Activated T-cell treated with anti-CD3 and anti-CD28 coated beads, Interleukin-2, amount 50 U/mL, for 24 hours (primary cell): Measurements from ENCODE around the gene NLGN4Y.

Experiments used
- DNase-seq: peaks from one replicate; pipeline ENCODE4 v3.0.0-alpha.2; 2020
- H3K27ac Mint-ChIP-seq: 2 replicates; pipeline ENCODE4 v1.8.0; 2020; ENCODE audit warnings: mild to moderate bottlenecking, mixed read lengths
- H3K27me3 Mint-ChIP-seq: 2 replicates; pipeline ENCODE4 v1.8.0; 2020; ENCODE audit warnings: mixed read lengths
- H3K36me3 Mint-ChIP-seq: 2 replicates; pipeline ENCODE4 v1.8.0; 2020; ENCODE audit warnings: low read depth, mixed read lengths
- H3K4me1 Mint-ChIP-seq: 2 replicates; pipeline ENCODE4 v1.8.0; 2020; ENCODE audit warnings: low read depth, mixed read lengths
- H3K4me3 Mint-ChIP-seq: 2 replicates; pipeline ENCODE4 v1.8.0; 2020; ENCODE audit warnings: mild to moderate bottlenecking, moderate library complexity, mixed read lengths
- H3K9me3 Mint-ChIP-seq: 2 replicates; pipeline ENCODE4 v1.8.0; 2020; ENCODE audit warnings: mixed read lengths

The NLGN4Y gene

GRCh38 chrY:14524272-14525231 lies at the start of gene NLGN4Y:
NLGN4Y (plus strand) TSS chrY:14524529; CDS start chrY:14622120, 97,591 bp downstream.
- no peak for DNase-seq
- no peak within 1 kb of the TSS for H3K4me3 Mint-ChIP-seq

GRCh38 chrY:14485935-14486334 lies 38.4 kb upstream of the NLGN4Y start:
- no peak overlapping the region for H3K27ac Mint-ChIP-seq
- H3K36me3 Mint-ChIP-seq: no peaks in the 10 kb centered on the region
- no peaks in the 10 kb centered on the region for H3K27me3 Mint-ChIP-seq
- no peaks in the 10 kb centered on the region for H3K9me3 Mint-ChIP-seq
- no peak for DNase-seq
- no peak overlapping the region for H3K4me3 Mint-ChIP-seq
- H3K4me1 Mint-ChIP-seq: no peaks in the 10 kb centered on the region

More at GRCh38 chrY:14524272-14525231, at the start of gene NLGN4Y:
- H3K36me3 Mint-ChIP-seq: no peaks in the 10 kb centered on the region
- H3K9me3 Mint-ChIP-seq: no peaks in the 10 kb centered on the region
- H3K27ac Mint-ChIP-seq: no peak within 1 kb of the TSS
- no peaks in the 10 kb centered on the region for H3K4me1 Mint-ChIP-seq
- H3K27me3 Mint-ChIP-seq: no peaks in the 10 kb centered on the region

GRCh38 chrY:14490226-14490625 lies 34.1 kb upstream of the NLGN4Y start:
- Mint-ChIP-seq H3K27ac (no peak overlapping the region), H3K4me1 (no peaks in the 10 kb centered on the region), H3K27me3 (no peaks in the 10 kb centered on the region), H3K9me3 (no peaks in the 10 kb centered on the region), H3K4me3 (no peak overlapping the region), H3K36me3 (no peaks in the 10 kb centered on the region)
- DNase-seq: no peak

- Mint-ChIP-seq H3K36me3 (no peaks in the 10 kb centered on the region), H3K4me1 (no peaks in the 10 kb centered on the region), H3K27ac (no peak overlapping the region), H3K27me3 (no peaks in the 10 kb centered on the region), H3K9me3 (no peaks in the 10 kb centered on the region), H3K4me3 (no peak overlapping the region)
- DNase-seq: no peak
Observed at GRCh38 chrY:14498071-14498470, 26.3 kb upstream of the NLGN4Y start.

- Mint-ChIP-seq H3K36me3 (no peaks in the 10 kb centered on the region), H3K27me3 (no peaks in the 10 kb centered on the region), H3K4me1 (no peaks in the 10 kb centered on the region), H3K4me3 (no peak overlapping the region), H3K9me3 (no peaks in the 10 kb centered on the region), H3K27ac (no peak overlapping the region)
- no peak for DNase-seq
Observed at GRCh38 chrY:14504592-14504991, 19.7 kb upstream of the NLGN4Y start.

GRCh38 chrY:14522379-14522950 lies 1.9 kb upstream of the NLGN4Y start:
- no peak overlapping the region for H3K4me3 Mint-ChIP-seq
- no peak overlapping the region for H3K27ac Mint-ChIP-seq
- no peak for DNase-seq
- no peaks in the 10 kb centered on the region for H3K36me3 Mint-ChIP-seq
- no peaks in the 10 kb centered on the region for H3K9me3 Mint-ChIP-seq
- H3K27me3 Mint-ChIP-seq: no peaks in the 10 kb centered on the region
- H3K4me1 Mint-ChIP-seq: no peaks in the 10 kb centered on the region

GRCh38 chrY:14523491-14524271 lies 648 bp upstream of the NLGN4Y start:
- H3K4me1 Mint-ChIP-seq: no peaks in the 10 kb centered on the region
- H3K4me3 Mint-ChIP-seq: no peak overlapping the region
- no peak for DNase-seq
- no peaks in the 10 kb centered on the region for H3K27me3 Mint-ChIP-seq
- no peak overlapping the region for H3K27ac Mint-ChIP-seq
- no peaks in the 10 kb centered on the region for H3K36me3 Mint-ChIP-seq
- no peaks in the 10 kb centered on the region for H3K9me3 Mint-ChIP-seq

GRCh38 chrY:14525315-14525714 lies 986 bp downstream of the NLGN4Y start:
- Mint-ChIP-seq H3K4me3 (no peak overlapping the region), H3K9me3 (no peaks in the 10 kb centered on the region), H3K27ac (no peak overlapping the region), H3K36me3 (no peaks in the 10 kb centered on the region), H3K27me3 (no peaks in the 10 kb centered on the region), H3K4me1 (no peaks in the 10 kb centered on the region)
- DNase-seq: no peak

GRCh38 chrY:14528361-14528760 lies 4.0 kb downstream of the NLGN4Y start:
- Mint-ChIP-seq H3K9me3 (no peaks in the 10 kb centered on the region), H3K4me1 (no peaks in the 10 kb centered on the region), H3K36me3 (no peaks in the 10 kb centered on the region), H3K4me3 (no peak overlapping the region), H3K27me3 (no peaks in the 10 kb centered on the region), H3K27ac (no peak overlapping the region)
- DNase-seq: no peak

- Mint-ChIP-seq H3K27ac (no peak overlapping the region), H3K4me3 (no peak overlapping the region), H3K9me3 (no peaks in the 10 kb centered on the region), H3K36me3 (no peaks in the 10 kb centered on the region), H3K27me3 (no peaks in the 10 kb centered on the region), H3K4me1 (no peaks in the 10 kb centered on the region)
- DNase-seq: no peak
Observed at GRCh38 chrY:14536703-14537102, 12.4 kb downstream of the NLGN4Y start.

- no peak for DNase-seq
- Mint-ChIP-seq H3K27me3 (no peaks in the 10 kb centered on the region), H3K9me3 (no peaks in the 10 kb centered on the region), H3K4me3 (no peak overlapping the region), H3K36me3 (no peaks in the 10 kb centered on the region), H3K4me1 (no peaks in the 10 kb centered on the region), H3K27ac (no peak overlapping the region)
Observed at GRCh38 chrY:14543506-14543905, 19.2 kb downstream of the NLGN4Y start.

GRCh38 chrY:14581294-14581693 lies 57.0 kb downstream of the NLGN4Y start:
- Mint-ChIP-seq H3K27me3 (no peaks in the 10 kb centered on the region), H3K4me3 (no peak overlapping the region), H3K9me3 (no peaks in the 10 kb centered on the region)

GRCh38 chrY:14586725-14587124 lies 62.4 kb downstream of the NLGN4Y start:
- no peak overlapping the region for H3K4me3 Mint-ChIP-seq
- H3K4me1 Mint-ChIP-seq: no peaks in the 10 kb centered on the region
- no peaks in the 10 kb centered on the region for H3K36me3 Mint-ChIP-seq
- H3K27me3 Mint-ChIP-seq: no peaks in the 10 kb centered on the region
- H3K9me3 Mint-ChIP-seq: no peaks in the 10 kb centered on the region
- H3K27ac Mint-ChIP-seq: no peak overlapping the region
- DNase-seq: no peak

More at GRCh38 chrY:14581294-14581693, 57.0 kb downstream of the NLGN4Y start:
- Mint-ChIP-seq H3K27ac (no peak overlapping the region), H3K36me3 (no peaks in the 10 kb centered on the region), H3K4me1 (no peaks in the 10 kb centered on the region)
- no peak for DNase-seq

GRCh38 chrY:14601372-14601771 lies 77.0 kb downstream of the NLGN4Y start:
- no peak overlapping the region for H3K4me3 Mint-ChIP-seq
- no peak for DNase-seq
- no peaks in the 10 kb centered on the region for H3K4me1 Mint-ChIP-seq
- H3K27ac Mint-ChIP-seq: no peak overlapping the region
- H3K27me3 Mint-ChIP-seq: no peaks in the 10 kb centered on the region
- H3K36me3 Mint-ChIP-seq: no peaks in the 10 kb centered on the region
- no peaks in the 10 kb centered on the region for H3K9me3 Mint-ChIP-seq
